Neural progenitor cell (in vitro differentiated cells): ENCODE data around the gene SRSF8.

ENCODE experiments used
- CTCF ChIP-seq: fragments of 200-600 bp; sonication (generic); IDR thresholded peaks from 2 replicates; pipeline ENCODE4 v1.5.1; 2017; ENCODE audit warnings: antibody characterized with exemption, mild to moderate bottlenecking
- EZH2 ChIP-seq: fragments of 200-600 bp; sonication (generic); IDR thresholded peaks from 2 replicates; pipeline ENCODE4 v1.6.1; 2017; ENCODE audit warnings: antibody characterized with exemption, mild to moderate bottlenecking, moderate library complexity
- EZH2phosphoT487 ChIP-seq: fragments of 200-600 bp; sonication (generic); IDR thresholded peaks from 2 replicates; pipeline ENCODE4 v1.6.1; 2017; ENCODE audit warnings: antibody characterized with exemption

- TF ChIP-seq CTCF (no peak), EZH2 (no peak), EZH2phosphoT487 (no peak)
These were observed 31.4 kb upstream of the SRSF8 start for GRCh38 chr11:95035316-95035715.
